ENCODE data around the gene MBNL1.

Gene MBNL1

DNA sequence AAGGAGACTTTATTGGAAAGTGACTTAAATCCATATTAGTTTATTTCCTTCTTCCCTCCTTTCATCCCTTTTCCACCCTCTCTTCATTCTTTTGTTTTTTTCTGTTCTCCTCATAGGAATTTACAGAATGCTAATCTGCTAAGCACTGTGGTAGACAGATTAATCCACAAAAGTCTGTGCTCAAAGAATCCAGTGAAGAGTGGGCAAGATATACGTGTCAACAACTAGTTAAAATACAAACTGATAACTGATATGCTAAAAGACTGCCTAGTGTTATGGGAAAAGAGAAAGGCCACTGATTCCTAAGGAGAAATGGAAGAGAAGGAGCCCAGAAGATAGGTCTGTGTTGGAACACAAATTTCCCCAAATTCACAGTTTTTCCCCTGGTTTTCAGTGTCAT is 202.2 kb downstream of the MBNL1 start:
- no peak for DNase-seq (ENCODE audit: low read depth)
- H3K4me3 ChIP-seq (ENCODE audit: low read depth, low read length) = no peak overlapping the region
- TF ChIP-seq, protein P1, sequence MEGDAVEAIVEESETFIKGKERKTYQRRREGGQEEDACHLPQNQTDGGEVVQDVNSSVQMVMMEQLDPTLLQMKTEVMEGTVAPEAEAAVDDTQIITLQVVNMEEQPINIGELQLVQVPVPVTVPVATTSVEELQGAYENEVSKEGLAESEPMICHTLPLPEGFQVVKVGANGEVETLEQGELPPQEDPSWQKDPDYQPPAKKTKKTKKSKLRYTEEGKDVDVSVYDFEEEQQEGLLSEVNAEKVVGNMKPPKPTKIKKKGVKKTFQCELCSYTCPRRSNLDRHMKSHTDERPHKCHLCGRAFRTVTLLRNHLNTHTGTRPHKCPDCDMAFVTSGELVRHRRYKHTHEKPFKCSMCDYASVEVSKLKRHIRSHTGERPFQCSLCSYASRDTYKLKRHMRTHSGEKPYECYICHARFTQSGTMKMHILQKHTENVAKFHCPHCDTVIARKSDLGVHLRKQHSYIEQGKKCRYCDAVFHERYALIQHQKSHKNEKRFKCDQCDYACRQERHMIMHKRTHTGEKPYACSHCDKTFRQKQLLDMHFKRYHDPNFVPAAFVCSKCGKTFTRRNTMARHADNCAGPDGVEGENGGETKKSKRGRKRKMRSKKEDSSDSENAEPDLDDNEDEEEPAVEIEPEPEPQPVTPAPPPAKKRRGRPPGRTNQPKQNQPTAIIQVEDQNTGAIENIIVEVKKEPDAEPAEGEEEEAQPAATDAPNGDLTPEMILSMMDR (IDR thresholded peaks at IDR 0.05; ENCODE audit: low read depth, low read length, missing control alignments) = no peak
- in situ Hi-C loops (cut with HindIII; ENCODE audit: low sequenced_read_pairs) = no loop called here

DNA sequence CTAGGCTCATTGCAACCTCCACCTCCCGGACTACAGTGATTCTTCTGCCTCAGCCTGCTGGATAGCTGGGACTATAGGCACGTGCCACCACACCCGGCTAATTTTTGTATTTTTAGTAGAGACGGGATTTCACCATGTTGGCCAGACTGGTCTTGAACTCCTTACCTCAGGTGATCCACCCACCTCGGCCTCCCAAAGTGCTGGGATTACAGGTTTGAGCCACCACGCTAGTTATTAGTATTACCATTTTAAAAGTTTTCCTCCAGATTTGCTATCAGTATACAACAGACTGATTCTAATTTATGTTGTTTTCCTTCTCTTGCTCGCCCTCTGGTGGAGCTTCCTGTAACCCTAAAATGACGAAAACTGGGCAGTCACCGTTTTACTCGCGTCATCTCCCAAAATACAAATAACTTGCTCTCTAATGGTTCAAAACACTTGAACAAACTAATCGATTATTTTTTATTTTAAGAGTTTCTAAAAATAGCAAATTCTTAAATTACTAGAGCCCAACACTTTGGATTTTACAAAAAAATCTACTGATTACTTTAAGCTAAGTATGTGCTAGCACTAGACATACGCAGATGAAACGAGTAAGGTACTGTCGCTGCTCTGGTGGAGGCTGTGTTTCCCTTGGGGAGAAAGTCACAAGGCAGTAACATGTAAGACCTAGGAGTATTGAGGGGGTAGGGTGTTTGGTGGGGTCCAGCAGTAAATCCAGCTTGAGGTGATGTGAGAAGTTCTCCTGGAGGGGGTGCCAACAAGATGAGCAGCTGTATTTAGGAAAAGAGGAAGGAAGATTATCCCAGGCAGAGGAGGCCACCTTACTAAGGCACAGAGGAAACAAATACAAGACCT is 203.3 kb downstream of the MBNL1 start:
- no peak overlapping the region for H3K4me3 ChIP-seq (ENCODE audit: low read depth, low read length)
- TF ChIP-seq, protein P1 (IDR thresholded peaks at IDR 0.05; ENCODE audit: low read depth, low read length, missing control alignments) = peak; percentile 62
- in situ Hi-C loops (cut with HindIII; ENCODE audit: low sequenced_read_pairs) = no loop called here
- DNase-seq (ENCODE audit: low read depth) = peak; percentile 34

DNA sequence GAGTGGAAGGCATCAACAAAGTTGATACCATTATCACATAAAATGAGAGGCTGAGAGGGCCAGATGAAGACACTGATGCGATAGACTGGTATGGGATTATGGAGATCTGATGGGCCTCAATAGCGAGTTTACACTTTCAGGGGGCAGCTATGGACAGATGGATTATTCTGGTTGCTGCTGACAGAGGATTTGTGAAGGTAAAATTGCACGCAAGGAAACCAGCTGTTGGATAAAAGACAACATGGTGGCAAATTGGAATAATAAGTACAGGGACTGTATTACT is 203.9 kb downstream of the MBNL1 start:
- in situ Hi-C loops (cut with HindIII; ENCODE audit: low sequenced_read_pairs) = no loop called here
- H3K4me3 ChIP-seq (ENCODE audit: low read depth, low read length) = no peak overlapping the region
- DNase-seq (ENCODE audit: low read depth) = no peak
- TF ChIP-seq, protein P1 (IDR thresholded peaks at IDR 0.05; ENCODE audit: low read depth, low read length, missing control alignments) = no peak

DNA sequence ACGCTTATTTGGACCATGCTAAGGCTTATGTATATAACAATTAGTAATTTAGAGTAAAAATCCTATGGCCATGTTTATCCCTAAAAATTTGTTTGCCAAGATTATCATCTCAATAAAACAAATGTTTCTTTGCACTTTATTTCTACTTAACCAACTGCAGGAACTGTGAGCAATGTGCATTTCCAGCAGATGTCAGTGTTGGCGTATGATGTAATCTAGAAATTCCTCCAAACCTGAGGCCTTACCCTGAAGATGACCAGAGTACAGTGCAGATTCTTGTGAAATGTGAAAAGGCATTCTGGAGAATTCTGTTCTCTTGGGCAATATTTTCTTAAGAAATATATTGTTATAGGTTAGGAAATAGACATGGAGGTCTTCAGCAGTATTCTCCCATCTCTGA is 205.9 kb downstream of the MBNL1 start:
- no peak overlapping the region for H3K4me3 ChIP-seq (ENCODE audit: low read depth, low read length)
- DNase-seq (ENCODE audit: low read depth) = peak; percentile 61
- in situ Hi-C loops (cut with HindIII; ENCODE audit: low sequenced_read_pairs) = no loop called here
- TF ChIP-seq, protein P1 (IDR thresholded peaks at IDR 0.05; ENCODE audit: low read depth, low read length, missing control alignments) = peak; percentile 68

DNA sequence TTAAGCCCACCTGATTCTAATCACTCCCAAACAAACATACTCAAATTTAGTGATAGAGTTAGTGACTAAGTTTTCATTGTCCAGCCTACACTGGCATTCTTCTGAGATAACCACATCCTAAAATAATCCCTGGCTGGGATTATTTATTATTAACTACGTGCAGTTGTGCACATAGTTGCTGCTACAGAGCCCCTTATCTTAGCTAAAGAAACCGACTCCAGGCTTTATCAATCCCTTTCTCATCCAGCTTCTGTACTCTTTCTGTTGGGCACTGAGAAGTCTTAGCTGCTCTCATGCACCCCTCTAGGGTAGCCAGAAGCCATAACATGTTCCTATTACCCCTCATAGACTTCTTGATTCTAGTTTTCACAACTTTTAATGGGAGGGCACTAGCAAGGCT is 208.7 kb downstream of the MBNL1 start:
- DNase-seq (ENCODE audit: low read depth) = no peak
- in situ Hi-C loops (cut with HindIII; ENCODE audit: low sequenced_read_pairs) = no loop called here
- H3K4me3 ChIP-seq (ENCODE audit: low read depth, low read length) = no peak overlapping the region
- TF ChIP-seq, protein P1 (IDR thresholded peaks at IDR 0.05; ENCODE audit: low read depth, low read length, missing control alignments) = no peak

DNA sequence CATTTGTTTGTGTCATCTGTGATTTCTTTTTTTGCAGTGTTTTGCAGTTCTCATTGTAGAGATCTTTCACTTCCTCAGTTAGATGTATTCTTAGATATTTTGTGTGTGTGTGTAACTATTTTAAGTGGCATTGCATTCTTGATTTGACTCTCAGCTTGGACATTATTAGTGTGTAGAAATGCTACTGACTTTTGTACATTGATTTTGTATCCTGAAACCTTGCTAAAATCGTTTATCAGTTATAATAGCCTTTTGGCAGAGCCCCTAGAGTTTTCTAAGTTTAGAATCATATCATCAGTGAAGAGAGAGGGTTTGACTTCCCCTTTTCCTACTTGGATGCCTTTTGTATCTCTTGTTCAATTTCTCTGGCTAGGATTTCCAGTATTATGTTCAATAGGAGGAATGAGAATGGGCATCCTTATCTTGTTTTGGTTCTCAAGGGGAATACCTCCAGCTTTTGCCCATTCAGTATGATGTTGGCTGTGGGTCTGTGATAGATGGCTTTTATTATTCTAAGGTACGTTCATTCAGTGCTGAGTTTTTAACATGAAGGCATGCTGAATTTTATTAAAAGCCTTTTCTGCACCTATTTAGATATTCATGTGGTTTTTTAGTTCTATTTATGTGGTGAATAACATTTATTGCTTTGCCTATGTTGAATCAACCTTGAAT is 211.7 kb downstream of the MBNL1 start:
- no peak overlapping the region for H3K4me3 ChIP-seq (ENCODE audit: low read depth, low read length)
- DNase-seq (ENCODE audit: low read depth) = no peak
- TF ChIP-seq, protein P1 (IDR thresholded peaks at IDR 0.05; ENCODE audit: low read depth, low read length, missing control alignments) = no peak
- in situ Hi-C loops (cut with HindIII; ENCODE audit: low sequenced_read_pairs) = no loop called here
